Uterus (tissue), 4 donors: ENCODE results near the gene BLNK. TPM values are rescaled to one million over a fixed set of nuclear protein-coding genes. Genes with fewer than 3 reads are reported as not detected.

Source experiments
- DNase-seq, 2 donors: peaks; one replicate each; pipeline ENCODE4 v3.0.0-alpha.2; 2019 to 2020
- H3K27ac ChIP-seq, 2 donors: fragments of 200-600 bp; sonication (generic); 1 replicate in 1 of 2; 2 replicates in 1 of 2; pipeline ENCODE4 v1.5.1; 2016 to 2018
- H3K27me3 ChIP-seq, 2 donors: fragments of 200-600 bp; sonication (generic); one replicate each; pipeline ENCODE4 v1.5.1; 2018 to 2019; ENCODE audit warnings: control low read depth in 1 of 2
- H3K36me3 ChIP-seq, 2 donors: fragments of 200-600 bp; sonication (generic); one replicate each; pipeline ENCODE4 v1.5.1; 2019; ENCODE audit warnings: control low read depth in 1 of 2
- H3K4me1 ChIP-seq, 2 donors: fragments of 200-600 bp; sonication (generic); one replicate each; pipeline ENCODE4 v1.5.1; 2018 to 2019; ENCODE audit warnings: control low read depth in 1 of 2
- H3K4me3 ChIP-seq, 2 donors: fragments of 200-600 bp; sonication (generic); 1 replicate in 1 of 2; 2 replicates in 1 of 2; pipeline ENCODE4 v1.5.1; 2018 to 2019; ENCODE audit warnings: mild to moderate bottlenecking in 1 of 2
- H3K9me3 ChIP-seq, 2 donors: fragments of 200-600 bp; sonication (generic); one replicate each; pipeline ENCODE4 v1.5.1; 2019; ENCODE audit warnings: control low read depth in 1 of 2
- POLR2A ChIP-seq, 2 donors: fragments of 450-650 bp; IDR thresholded peaks; one replicate each; pipeline ENCODE4 v1.6.1; 2016; ENCODE audit warnings: antibody characterized with exemption in 2 of 2, mild to moderate bottlenecking in 1 of 2, moderate library complexity in 1 of 2
- intact Hi-C: fragments of 100-400 bp; cut with DNase I; formaldehyde crosslinking; loops from one replicate; pipeline ENCODE4 v1.15.1; 2023; ENCODE audit warnings: low total_unique reads
- total RNA-seq, 4 donors: library from RNA; depleted of rRNA in 3 of 4; stranded (reverse); fragments of >200 nt in 3 of 4; gene quantifications; one replicate each; pipeline versions ENCODE4 v1.1.0 to v1.2.4, GENCODE V29; 2014 to 2023
- TF ChIP-seq, protein P1 (sequence below), 4 experiments: fragments of 200-600 bp in 2 of 4; fragments of 450-650 bp in 2 of 4; sonication (generic) in 2 of 4; IDR thresholded peaks; one replicate each; pipeline ENCODE4 v1.5.1; 2016 to 2019; ENCODE audit warnings: antibody characterized with exemption in 4 of 4, mild to moderate bottlenecking in 2 of 4, moderate library complexity in 1 of 4
- donor health status: DM: yes; HTN: yes; CAD: no.

BLNK gene
- total RNA-seq, 4 donors from 2014 or later = 0.67 to 3.9 (median 1.8) TPM; not detected in 1

DNA sequence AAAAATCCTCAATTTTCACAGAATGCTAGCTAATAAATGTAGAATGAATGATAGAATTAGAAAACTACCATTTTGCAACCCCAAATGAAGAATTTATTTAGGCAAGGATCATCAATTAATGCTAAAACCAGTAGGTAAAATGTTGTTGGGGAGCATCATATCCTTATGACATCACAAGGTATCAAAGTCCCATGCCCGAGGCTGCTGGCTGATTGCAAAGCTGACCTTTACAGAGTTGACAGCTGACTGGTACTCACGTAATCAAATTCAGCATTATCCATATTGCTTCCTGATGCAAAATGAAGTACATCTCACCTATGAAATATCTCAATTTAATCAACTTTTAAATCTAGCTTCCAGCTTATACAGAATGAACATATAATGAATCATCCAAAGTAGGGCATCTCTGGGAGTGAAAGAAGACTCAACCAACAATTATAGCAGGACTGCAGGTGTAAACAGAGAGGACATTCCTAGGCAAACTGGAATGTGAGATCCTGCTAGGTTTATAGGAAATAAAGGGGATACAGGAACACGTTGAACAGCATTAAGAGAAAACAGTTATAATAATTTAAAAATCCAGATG lies 10.2 kb upstream of the BLNK start:
- Histone ChIP-seq H3K36me3 (no peaks in the 10 kb centered on the region), H3K27ac (no peak overlapping the region), H3K27me3 (no peaks in the 10 kb centered on the region), H3K9me3 (no peaks in the 10 kb centered on the region), H3K4me1 (no peaks in the 10 kb centered on the region), H3K4me3 (no peak overlapping the region)
- no peak for TF ChIP-seq POLR2A (IDR thresholded peaks at IDR 0.05)
- TF ChIP-seq, protein P1, sequence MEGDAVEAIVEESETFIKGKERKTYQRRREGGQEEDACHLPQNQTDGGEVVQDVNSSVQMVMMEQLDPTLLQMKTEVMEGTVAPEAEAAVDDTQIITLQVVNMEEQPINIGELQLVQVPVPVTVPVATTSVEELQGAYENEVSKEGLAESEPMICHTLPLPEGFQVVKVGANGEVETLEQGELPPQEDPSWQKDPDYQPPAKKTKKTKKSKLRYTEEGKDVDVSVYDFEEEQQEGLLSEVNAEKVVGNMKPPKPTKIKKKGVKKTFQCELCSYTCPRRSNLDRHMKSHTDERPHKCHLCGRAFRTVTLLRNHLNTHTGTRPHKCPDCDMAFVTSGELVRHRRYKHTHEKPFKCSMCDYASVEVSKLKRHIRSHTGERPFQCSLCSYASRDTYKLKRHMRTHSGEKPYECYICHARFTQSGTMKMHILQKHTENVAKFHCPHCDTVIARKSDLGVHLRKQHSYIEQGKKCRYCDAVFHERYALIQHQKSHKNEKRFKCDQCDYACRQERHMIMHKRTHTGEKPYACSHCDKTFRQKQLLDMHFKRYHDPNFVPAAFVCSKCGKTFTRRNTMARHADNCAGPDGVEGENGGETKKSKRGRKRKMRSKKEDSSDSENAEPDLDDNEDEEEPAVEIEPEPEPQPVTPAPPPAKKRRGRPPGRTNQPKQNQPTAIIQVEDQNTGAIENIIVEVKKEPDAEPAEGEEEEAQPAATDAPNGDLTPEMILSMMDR (IDR thresholded peaks at IDR 0.05) = no peak
- DNase-seq = no peak
- intact Hi-C loops = no loop called here

GRCh38 chr10:96280859-96281258 lies 9.5 kb upstream of the BLNK start:
- intact Hi-C loops = no loop called here
- H3K27me3 ChIP-seq = no peaks in the 10 kb centered on the region
- H3K36me3 ChIP-seq = no peaks in the 10 kb centered on the region
- H3K9me3 ChIP-seq = no peaks in the 10 kb centered on the region
- TF ChIP-seq, protein P1 (IDR thresholded peaks at IDR 0.05) = no peak
- no peak for TF ChIP-seq POLR2A (IDR thresholded peaks at IDR 0.05)
- no peak overlapping the region for H3K27ac ChIP-seq
- H3K4me1 ChIP-seq = no peaks in the 10 kb centered on the region
- DNase-seq = no peak
- H3K4me3 ChIP-seq = no peak overlapping the region

GRCh38 chr10:96279191-96279641 lies 7.8 kb upstream of the BLNK start:
- H3K9me3 ChIP-seq = no peaks in the 10 kb centered on the region
- no peaks in the 10 kb centered on the region for H3K27me3 ChIP-seq
- no peaks in the 10 kb centered on the region for H3K36me3 ChIP-seq
- no peak overlapping the region for H3K4me3 ChIP-seq
- no peak for TF ChIP-seq POLR2A (IDR thresholded peaks at IDR 0.05)
- TF ChIP-seq, protein P1 (IDR thresholded peaks at IDR 0.05) = no peak
- DNase-seq = no peak
- no peak overlapping the region for H3K27ac ChIP-seq
- H3K4me1 ChIP-seq = no peaks in the 10 kb centered on the region
- intact Hi-C loops = no loop called here

DNA sequence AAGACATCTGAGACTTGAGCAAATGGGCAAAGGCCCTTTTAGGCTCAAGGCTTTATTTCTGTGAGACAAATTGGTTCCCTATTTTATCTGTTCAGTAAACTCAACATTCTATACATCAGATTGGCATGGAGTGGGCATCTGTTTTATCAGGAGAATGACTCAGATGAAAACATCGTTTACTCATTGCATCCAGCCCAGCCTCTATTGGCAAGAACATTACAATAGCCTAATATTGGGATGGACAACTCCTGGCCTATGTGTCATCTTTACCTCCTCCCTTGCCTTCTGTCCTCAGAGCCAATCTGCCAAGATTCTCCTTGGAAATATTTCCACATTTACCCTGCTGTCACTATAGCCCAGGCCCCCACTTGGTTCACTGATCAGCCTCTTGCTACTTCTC lies 5.5 kb upstream of the BLNK start:
- no peaks in the 10 kb centered on the region for H3K27me3 ChIP-seq
- no peak for DNase-seq
- TF ChIP-seq POLR2A (IDR thresholded peaks at IDR 0.05) = no peak
- TF ChIP-seq, protein P1 (IDR thresholded peaks at IDR 0.05) = no peak
- no peaks in the 10 kb centered on the region for H3K4me1 ChIP-seq
- H3K36me3 ChIP-seq = no peaks in the 10 kb centered on the region
- intact Hi-C loops = no loop called here
- H3K27ac ChIP-seq = no peak overlapping the region
- no peak overlapping the region for H3K4me3 ChIP-seq
- H3K9me3 ChIP-seq = no peaks in the 10 kb centered on the region

GRCh38 chr10:96276426-96276825 lies 5.1 kb upstream of the BLNK start:
- H3K4me3 ChIP-seq = no peak overlapping the region
- intact Hi-C loops = no loop called here
- no peaks in the 10 kb centered on the region for H3K27me3 ChIP-seq
- no peak overlapping the region for H3K27ac ChIP-seq
- H3K36me3 ChIP-seq = no peaks in the 10 kb centered on the region
- H3K9me3 ChIP-seq = no peaks in the 10 kb centered on the region
- H3K4me1 ChIP-seq = no peaks in the 10 kb centered on the region
- TF ChIP-seq POLR2A (IDR thresholded peaks at IDR 0.05) = no peak
- TF ChIP-seq, protein P1 (IDR thresholded peaks at IDR 0.05) = no peak
- no peak for DNase-seq
